Stimulated activated CD4-positive, alpha-beta T cell treated with anti-CD3 and anti-CD28 coated beads, TNF-alpha, amount 100 ng/mL, for 4 hours (primary cell): Measurements from ENCODE around the gene NELFB.

Source experiments
- DNase-seq, 3 experiments: peaks; one replicate each; pipeline ENCODE4 v3.0.0-alpha.2; 2020; ENCODE audit warnings: low read depth in 3 of 3

The NELFB gene

GRCh38 chr9:137281345-137282116 lies 26.4 kb downstream of the NELFB start:
- DNase-seq = no peak

- no peak for DNase-seq
These were observed 31.9 kb downstream of the NELFB start for GRCh38 chr9:137286975-137287383.

GRCh38 chr9:137293094-137293481 lies 38.0 kb downstream of the NELFB start:
- DNase-seq = no peak

- DNase-seq = no peak
These were observed 38.5 kb downstream of the NELFB start for GRCh38 chr9:137293482-137294090.

- DNase-seq = no peak
These were observed 39.1 kb downstream of the NELFB start for GRCh38 chr9:137294091-137294680.

GRCh38 chr9:137294681-137295237 lies 39.6 kb downstream of the NELFB start:
- DNase-seq = no peak

- peak in 2 of 3 experiments; percentile 17 to 48 for DNase-seq
These were observed 40.2 kb downstream of the NELFB start for GRCh38 chr9:137295238-137295811.

- DNase-seq = no peak
These were observed 40.9 kb downstream of the NELFB start for GRCh38 chr9:137295849-137296669.

- DNase-seq = no peak
These were observed 41.8 kb downstream of the NELFB start for GRCh38 chr9:137296670-137297664.

- DNase-seq = no peak
These were observed 42.8 kb downstream of the NELFB start for GRCh38 chr9:137297966-137298365.

GRCh38 chr9:137298401-137299202 lies 43.5 kb downstream of the NELFB start:
- no peak for DNase-seq

GRCh38 chr9:137299203-137299565 lies 44.1 kb downstream of the NELFB start:
- no peak for DNase-seq

GRCh38 chr9:137299938-137300337 lies 44.8 kb downstream of the NELFB start:
- DNase-seq = no peak

- DNase-seq = no peak
These were observed 45.5 kb downstream of the NELFB start for GRCh38 chr9:137300567-137301080.

- DNase-seq = no peak
These were observed 46.2 kb downstream of the NELFB start for GRCh38 chr9:137301081-137301947.

- DNase-seq = peak; percentile 88 to 93 (median 91)
These were observed 47.0 kb downstream of the NELFB start, which contains the start of gene NRARP for GRCh38 chr9:137302118-137302448. TSS of gene NRARP (minus strand) at chr9:137302271. CDS start at chr9:137301928, 343 bp downstream.

- DNase-seq = no peak
These were observed 47.5 kb downstream of the NELFB start for GRCh38 chr9:137302449-137303150.
